ENCODE results near the gene MAN1C1. TPM values are rescaled to one million over a fixed set of nuclear protein-coding genes. Genes with fewer than 3 reads are reported as not detected.

MAN1C1 gene
- total and polyA plus RNA-seq, 9 of the 15 experiments (the other 6 are each of a cell fraction or from before 2014, with no cell fraction given): 0.04 to 0.44 (median 0.10) TPM; not detected in 3

DNA sequence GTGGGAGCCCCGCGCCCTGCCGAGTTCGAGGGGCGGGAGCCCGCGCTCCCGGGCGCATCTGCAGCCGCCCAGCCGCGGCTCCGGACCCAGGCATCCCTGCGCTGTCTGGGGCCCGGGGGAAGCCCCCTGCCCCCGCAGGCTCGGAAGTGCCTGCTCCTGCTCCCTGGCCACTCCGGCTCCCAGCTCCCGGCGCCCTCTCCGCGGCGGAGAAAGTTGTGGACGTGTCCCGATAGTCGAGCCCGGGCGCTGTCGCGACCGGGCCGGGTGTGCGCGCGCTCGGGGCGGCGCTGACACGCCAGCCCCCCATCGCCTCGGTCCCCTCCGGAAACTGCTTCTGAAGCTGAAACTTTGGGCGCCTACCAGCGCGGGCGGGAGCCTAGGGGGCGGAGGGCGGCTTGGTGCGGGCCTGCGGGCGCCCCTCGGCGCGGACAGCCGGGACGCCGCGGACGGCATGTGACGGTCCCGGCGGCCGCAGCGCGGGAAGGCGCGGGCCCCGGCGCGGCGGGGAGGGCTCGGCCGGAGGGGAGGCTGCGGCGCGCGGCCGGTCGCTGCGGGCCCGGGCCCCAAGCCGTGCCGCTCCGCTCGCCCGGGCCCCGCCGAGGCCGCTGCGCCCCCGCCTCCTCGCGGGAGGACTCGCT, 515 bp downstream of the MAN1C1 start:
- Histone ChIP-seq H3K9ac (ENCODE audit: insufficient read depth in 1 of 2, low read depth in 2 of 2, low read length in 2 of 2) (peak overlapping the region in 1 of 2 experiments; percentile 89; a peak in 2 of 4 replicates), H3K9me1 (ENCODE audit: control insufficient read depth, insufficient read depth, low read length) (peaks cover 5% of the 10 kb centered on the region), H3K4me1 (replicated peaks in 1 of 2; ENCODE audit: control insufficient read depth in 2 of 2, insufficient read depth in 2 of 2, low read length in 2 of 2) (peaks cover 0 to 26% of the 10 kb centered on the region in 2 experiments; a peak in 2 of 5 replicates), H4K20me1 (replicated peaks; ENCODE audit: control insufficient read depth, insufficient read depth, low read length) (peaks cover 16% of the 10 kb centered on the region), H3K4me2 (ENCODE audit: insufficient read depth, low read length) (peak overlapping the region; percentile 57), H3K27ac (ENCODE audit: extremely low read depth, low read depth, low read length) (no peak overlapping the region), H3K79me2 (ENCODE audit: control insufficient read depth, insufficient read depth, low read length) (no peaks in the 10 kb centered on the region), H3K27me3 (ENCODE audit: control insufficient read depth in 2 of 2, insufficient read depth in 2 of 2, low read length in 2 of 2) (peaks cover 47 to 75% of the 10 kb centered on the region in 2 experiments), H2AFZ (ENCODE audit: low read depth, low read length) (peak overlapping the region; percentile 73), H3K4me3 (peak overlapping the region; percentile 49), H3K36me3 (ENCODE audit: control insufficient read depth, insufficient read depth, low read length) (no peaks in the 10 kb centered on the region), H3K9me3 (replicated peaks; ENCODE audit: control insufficient read depth, insufficient read depth, low read depth, low read length) (no peaks in the 10 kb centered on the region)
- in situ Hi-C loops (cut with MboI): loop anchor here (10.0 kb wide), 1 partner anchor 388 kb away; no protein-coding TSS in a partner anchor
- POLR2A ChIA-PET: interaction anchor here (0.6 kb wide), 1 partner anchor 250 kb away, joined by 3 read pairs; no protein-coding TSS in a partner anchor
- WGBS (ENCODE audit: insufficient coverage, low coverage, missing lambda C conversion rate): 3% methylated on average over 77 of the region's 94 CpGs
- CTCF ChIA-PET (ENCODE audit: low intra/inter-chr PET ratio): no interaction called here
- ATAC-seq: 0 out of 3 replicates have a peak, but pooled peaks have one; percentile 4
- DNase-seq (ENCODE audit: extremely low read depth in 1 of 4, low spot score in 3 of 4): peak in 2 of 4 experiments; percentile 63
- no peak for FAIRE-seq
- intact Hi-C loops (cut with micrococcal nuclease): no loop called here
- no TSS peak for BruUV-seq (replicated peaks)
- TF ChIP-seq RB1 (IDR thresholded peaks at IDR 0.05; ENCODE audit: low read depth) (peak; percentile 9; the same call in 1 of the 2 replicates), ZNF780A (CRISPR knock-in tag; IDR thresholded peaks at IDR 0.05) (no peak), MBD2 (IDR thresholded peaks at IDR 0.05; ENCODE audit: borderline replicate concordance, low read depth) (no peak)
- TF ChIP-seq, protein P1, sequence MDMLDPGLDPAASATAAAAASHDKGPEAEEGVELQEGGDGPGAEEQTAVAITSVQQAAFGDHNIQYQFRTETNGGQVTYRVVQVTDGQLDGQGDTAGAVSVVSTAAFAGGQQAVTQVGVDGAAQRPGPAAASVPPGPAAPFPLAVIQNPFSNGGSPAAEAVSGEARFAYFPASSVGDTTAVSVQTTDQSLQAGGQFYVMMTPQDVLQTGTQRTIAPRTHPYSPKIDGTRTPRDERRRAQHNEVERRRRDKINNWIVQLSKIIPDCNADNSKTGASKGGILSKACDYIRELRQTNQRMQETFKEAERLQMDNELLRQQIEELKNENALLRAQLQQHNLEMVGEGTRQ (CRISPR knock-in tag; IDR thresholded peaks at IDR 0.05): no peak
- TF ChIP-seq, protein P2, sequence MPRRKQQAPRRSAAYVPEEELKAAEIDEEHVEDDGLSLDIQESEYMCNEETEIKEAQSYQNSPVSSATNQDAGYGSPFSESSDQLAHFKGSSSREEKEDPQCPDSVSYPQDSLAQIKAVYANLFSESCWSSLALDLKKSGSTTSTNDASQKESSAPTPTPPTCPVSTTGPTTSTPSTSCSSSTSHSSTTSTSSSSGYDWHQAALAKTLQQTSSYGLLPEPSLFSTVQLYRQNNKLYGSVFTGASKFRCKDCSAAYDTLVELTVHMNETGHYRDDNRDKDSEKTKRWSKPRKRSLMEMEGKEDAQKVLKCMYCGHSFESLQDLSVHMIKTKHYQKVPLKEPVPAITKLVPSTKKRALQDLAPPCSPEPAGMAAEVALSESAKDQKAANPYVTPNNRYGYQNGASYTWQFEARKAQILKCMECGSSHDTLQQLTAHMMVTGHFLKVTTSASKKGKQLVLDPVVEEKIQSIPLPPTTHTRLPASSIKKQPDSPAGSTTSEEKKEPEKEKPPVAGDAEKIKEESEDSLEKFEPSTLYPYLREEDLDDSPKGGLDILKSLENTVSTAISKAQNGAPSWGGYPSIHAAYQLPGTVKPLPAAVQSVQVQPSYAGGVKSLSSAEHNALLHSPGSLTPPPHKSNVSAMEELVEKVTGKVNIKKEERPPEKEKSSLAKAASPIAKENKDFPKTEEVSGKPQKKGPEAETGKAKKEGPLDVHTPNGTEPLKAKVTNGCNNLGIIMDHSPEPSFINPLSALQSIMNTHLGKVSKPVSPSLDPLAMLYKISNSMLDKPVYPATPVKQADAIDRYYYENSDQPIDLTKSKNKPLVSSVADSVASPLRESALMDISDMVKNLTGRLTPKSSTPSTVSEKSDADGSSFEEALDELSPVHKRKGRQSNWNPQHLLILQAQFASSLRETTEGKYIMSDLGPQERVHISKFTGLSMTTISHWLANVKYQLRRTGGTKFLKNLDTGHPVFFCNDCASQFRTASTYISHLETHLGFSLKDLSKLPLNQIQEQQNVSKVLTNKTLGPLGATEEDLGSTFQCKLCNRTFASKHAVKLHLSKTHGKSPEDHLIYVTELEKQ (CRISPR knock-in tag; IDR thresholded peaks at IDR 0.05): no peak
- TF ChIP-seq, protein P3, sequence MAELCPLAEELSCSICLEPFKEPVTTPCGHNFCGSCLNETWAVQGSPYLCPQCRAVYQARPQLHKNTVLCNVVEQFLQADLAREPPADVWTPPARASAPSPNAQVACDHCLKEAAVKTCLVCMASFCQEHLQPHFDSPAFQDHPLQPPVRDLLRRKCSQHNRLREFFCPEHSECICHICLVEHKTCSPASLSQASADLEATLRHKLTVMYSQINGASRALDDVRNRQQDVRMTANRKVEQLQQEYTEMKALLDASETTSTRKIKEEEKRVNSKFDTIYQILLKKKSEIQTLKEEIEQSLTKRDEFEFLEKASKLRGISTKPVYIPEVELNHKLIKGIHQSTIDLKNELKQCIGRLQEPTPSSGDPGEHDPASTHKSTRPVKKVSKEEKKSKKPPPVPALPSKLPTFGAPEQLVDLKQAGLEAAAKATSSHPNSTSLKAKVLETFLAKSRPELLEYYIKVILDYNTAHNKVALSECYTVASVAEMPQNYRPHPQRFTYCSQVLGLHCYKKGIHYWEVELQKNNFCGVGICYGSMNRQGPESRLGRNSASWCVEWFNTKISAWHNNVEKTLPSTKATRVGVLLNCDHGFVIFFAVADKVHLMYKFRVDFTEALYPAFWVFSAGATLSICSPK (IDR thresholded peaks at IDR 0.05; ENCODE audit: borderline replicate concordance): no peak
- TF ChIP-seq, protein P4, sequence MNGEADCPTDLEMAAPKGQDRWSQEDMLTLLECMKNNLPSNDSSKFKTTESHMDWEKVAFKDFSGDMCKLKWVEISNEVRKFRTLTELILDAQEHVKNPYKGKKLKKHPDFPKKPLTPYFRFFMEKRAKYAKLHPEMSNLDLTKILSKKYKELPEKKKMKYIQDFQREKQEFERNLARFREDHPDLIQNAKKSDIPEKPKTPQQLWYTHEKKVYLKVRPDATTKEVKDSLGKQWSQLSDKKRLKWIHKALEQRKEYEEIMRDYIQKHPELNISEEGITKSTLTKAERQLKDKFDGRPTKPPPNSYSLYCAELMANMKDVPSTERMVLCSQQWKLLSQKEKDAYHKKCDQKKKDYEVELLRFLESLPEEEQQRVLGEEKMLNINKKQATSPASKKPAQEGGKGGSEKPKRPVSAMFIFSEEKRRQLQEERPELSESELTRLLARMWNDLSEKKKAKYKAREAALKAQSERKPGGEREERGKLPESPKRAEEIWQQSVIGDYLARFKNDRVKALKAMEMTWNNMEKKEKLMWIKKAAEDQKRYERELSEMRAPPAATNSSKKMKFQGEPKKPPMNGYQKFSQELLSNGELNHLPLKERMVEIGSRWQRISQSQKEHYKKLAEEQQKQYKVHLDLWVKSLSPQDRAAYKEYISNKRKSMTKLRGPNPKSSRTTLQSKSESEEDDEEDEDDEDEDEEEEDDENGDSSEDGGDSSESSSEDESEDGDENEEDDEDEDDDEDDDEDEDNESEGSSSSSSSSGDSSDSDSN (IDR thresholded peaks at IDR 0.05; ENCODE audit: borderline replicate concordance in 1 of 2, low read depth in 2 of 2, low read length in 2 of 2): no peak
- TF ChIP-seq, protein P5, sequence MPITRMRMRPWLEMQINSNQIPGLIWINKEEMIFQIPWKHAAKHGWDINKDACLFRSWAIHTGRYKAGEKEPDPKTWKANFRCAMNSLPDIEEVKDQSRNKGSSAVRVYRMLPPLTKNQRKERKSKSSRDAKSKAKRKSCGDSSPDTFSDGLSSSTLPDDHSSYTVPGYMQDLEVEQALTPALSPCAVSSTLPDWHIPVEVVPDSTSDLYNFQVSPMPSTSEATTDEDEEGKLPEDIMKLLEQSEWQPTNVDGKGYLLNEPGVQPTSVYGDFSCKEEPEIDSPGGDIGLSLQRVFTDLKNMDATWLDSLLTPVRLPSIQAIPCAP (CRISPR knock-in tag; IDR thresholded peaks at IDR 0.05; ENCODE audit: borderline replicate concordance): no peak
- TF ChIP-seq, protein P6, sequence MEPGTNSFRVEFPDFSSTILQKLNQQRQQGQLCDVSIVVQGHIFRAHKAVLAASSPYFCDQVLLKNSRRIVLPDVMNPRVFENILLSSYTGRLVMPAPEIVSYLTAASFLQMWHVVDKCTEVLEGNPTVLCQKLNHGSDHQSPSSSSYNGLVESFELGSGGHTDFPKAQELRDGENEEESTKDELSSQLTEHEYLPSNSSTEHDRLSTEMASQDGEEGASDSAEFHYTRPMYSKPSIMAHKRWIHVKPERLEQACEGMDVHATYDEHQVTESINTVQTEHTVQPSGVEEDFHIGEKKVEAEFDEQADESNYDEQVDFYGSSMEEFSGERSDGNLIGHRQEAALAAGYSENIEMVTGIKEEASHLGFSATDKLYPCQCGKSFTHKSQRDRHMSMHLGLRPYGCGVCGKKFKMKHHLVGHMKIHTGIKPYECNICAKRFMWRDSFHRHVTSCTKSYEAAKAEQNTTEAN (CRISPR knock-in tag; IDR thresholded peaks at IDR 0.05): no peak
